HepG2 (cell line): Measurements from ENCODE around the gene ETDC.

ENCODE experiments used
- BATF2 ChIP-seq: sonication (generic); formaldehyde crosslinking; IDR thresholded peaks from 2 replicates; pipeline ENCODE4 v1.8.0; 2022; ENCODE audit warnings: mild to moderate bottlenecking, missing genetic modification reagents, moderate library complexity
- E2F5 ChIP-seq: sonication (generic); formaldehyde crosslinking; conservative IDR thresholded peaks from 2 replicates; pipeline ENCODE4 v1.4.0; 2020; ENCODE audit warnings: missing genetic modification reagents
- FOXK2 ChIP-seq: fragments of 450-650 bp; IDR thresholded peaks from 2 replicates; pipeline ENCODE4 v1.6.1; 2016
- POLR2A ChIP-seq, 2 experiments: IDR thresholded peaks; 2 replicates each; pipeline ENCODE4 v1.6.1; 2011; ENCODE audit warnings: low read depth in 2 of 2, low read length in 2 of 2, mild to moderate bottlenecking in 1 of 2, moderate library complexity in 1 of 2; ENCODE audit not compliant: insufficient read depth in 1 of 2
- SIN3B ChIP-seq: fragments of 150-350 bp; IDR thresholded peaks from 2 replicates; pipeline ENCODE4 v1.6.1; 2014; ENCODE audit warnings: low read length
- ZNF124 ChIP-seq: sonication (generic); formaldehyde crosslinking; IDR thresholded peaks from 2 replicates; pipeline ENCODE4 v1.4.0; 2020; ENCODE audit warnings: missing genetic modification reagents

GRCh38 chrX:135331525-135331924 is 22.2 kb downstream of the ETDC start:
- no peak for TF ChIP-seq POLR2A (IDR thresholded peaks at IDR 0.05; ENCODE audit: insufficient read depth in 1 of 2, low read depth in 2 of 2, low read length in 2 of 2)
- no peak for TF ChIP-seq ZNF124 (CRISPR knock-in tag)
- no peak for TF ChIP-seq FOXK2
- no peak for TF ChIP-seq E2F5 (CRISPR knock-in tag)
- no peak for TF ChIP-seq SIN3B
- no peak for TF ChIP-seq BATF2 (CRISPR knock-in tag)
